ENCODE data around the gene CD86.

The CD86 gene

GRCh38 chr3:122092460-122093165, 37.5 kb downstream of the CD86 start:
- peak; percentile 13 for DNase-seq (ENCODE audit: low read depth)

DNA sequence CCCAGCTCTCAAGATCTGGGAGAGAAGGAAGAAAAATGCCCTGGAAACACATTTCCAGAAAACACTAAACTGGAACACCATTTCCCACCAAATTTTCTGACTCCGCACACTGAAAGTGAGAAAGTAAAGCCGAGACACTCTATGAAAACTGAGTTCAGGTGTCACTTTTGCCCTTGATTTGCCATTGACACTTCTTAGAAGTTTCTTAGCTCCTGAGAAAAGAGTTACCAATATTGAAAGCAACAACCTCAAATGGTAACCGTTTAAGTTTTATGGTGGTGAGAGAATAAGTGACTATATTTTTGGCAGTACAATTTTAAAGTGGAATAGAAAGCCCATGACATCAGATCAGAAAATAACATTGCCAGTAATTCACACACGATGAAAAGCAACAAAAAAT, 39.0 kb downstream of the CD86 start:
- DNase-seq (ENCODE audit: low read depth), result no peak

- no peak for DNase-seq (ENCODE audit: low read depth)
Measured at GRCh38 chr3:122094693-122095092, 39.5 kb downstream of the CD86 start.

- no peak for DNase-seq (ENCODE audit: low read depth)
Measured at GRCh38 chr3:122097141-122097540, 42.0 kb downstream of the CD86 start.

DNA sequence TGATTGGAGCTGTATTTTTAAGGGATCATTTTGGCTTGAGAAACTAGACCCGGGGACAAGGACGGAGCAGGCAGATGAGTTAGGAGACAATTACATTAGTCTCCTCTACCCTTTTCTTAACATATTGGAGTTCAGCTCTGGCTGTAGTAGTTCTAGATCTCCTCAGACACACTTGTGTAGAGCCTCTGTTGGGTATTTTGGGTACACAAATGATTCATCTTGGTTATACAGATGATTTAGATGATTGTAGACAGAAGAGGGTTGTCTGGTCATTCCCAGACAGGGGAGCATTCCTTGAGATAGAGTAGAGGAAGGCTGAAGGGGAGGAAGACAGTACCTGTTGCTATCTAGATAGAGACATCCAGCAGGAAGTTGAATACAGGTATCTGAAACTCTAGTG, 43.4 kb downstream of the CD86 start:
- DNase-seq (ENCODE audit: low read depth), result no peak

- DNase-seq (ENCODE audit: low read depth), result no peak
Measured at GRCh38 chr3:122099255-122099654, 44.1 kb downstream of the CD86 start.

GRCh38 chr3:122100083-122100482, 44.9 kb downstream of the CD86 start:
- DNase-seq (ENCODE audit: low read depth), result no peak

DNA sequence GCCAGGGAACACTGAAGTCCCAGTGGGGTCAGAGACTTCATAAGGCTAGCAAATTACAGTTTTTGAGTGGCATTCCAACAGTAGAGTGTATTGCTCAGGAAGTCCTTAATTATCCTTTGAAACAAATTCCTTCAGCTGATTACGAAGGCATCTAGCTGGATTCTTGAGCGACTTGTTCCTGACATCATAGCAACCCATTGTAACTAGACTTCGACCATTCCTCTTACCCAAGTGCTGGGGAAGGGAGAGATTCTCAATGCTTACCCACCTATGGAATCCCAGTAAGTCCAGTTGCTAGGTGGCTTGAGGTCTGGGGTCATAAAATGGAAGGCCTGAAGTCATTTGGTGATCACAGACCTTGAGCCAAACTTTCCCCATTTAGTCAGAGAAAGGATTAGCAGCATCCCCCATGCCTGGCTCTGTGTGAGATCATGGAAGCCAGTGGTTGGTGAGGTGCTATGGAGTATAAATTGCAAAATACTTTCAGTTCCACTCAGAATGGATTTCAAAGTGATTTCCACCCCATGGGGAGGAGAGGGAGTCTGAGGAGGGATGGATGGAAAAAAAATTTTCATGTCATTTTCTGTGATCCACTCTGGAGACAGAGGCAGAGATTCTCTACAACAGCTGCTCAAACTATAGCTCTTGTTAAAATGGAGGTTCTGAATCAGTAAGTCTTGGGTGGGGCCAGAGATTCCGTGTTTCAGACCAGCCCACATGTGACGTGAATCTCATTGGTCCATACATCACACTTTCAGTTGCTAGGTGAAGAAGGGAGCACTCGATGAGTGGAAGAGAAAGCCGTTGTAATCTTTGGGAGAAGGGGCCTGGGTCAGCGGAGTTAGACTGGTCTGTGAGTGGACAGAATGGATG, 45.7 kb downstream of the CD86 start:
- no peak for DNase-seq (ENCODE audit: low read depth)

GRCh38 chr3:122101646-122102045, 46.5 kb downstream of the CD86 start:
- DNase-seq (ENCODE audit: low read depth), result no peak

DNA sequence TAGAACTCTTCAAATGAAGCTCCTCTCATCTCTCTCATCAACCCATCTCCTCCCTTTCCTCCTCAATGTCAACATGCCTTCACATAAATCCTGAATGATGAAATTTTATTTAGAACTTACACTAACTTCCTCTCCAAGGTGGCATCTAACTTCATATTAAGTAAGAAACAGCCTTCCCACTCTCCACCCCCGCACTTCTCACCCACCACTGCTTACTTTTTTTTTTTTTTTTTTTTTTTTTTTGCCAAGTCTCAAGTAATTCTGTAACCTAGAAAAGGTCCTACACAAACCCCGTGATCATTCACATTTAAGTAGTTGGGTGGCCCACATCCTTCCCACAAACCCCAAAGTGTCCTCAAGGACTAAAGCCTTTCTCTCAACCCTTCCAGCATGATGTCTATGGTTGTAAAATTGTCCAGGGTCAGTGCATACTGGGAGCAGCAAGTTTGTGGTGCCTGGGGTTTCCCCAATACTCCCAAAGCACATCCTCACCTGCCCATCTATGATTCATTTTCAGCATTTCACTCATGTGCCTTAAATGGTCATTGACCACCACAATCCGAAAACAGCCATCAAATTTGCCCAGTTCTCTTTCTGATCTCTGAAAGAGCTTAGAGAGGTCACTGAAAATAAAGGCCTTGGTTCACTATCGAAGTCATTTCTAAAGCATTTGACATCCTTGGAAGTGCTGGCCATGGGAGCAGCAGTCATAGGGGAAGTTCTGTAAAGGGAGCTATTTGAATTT, 47.2 kb downstream of the CD86 start:
- no peak for DNase-seq (ENCODE audit: low read depth)

- DNase-seq (ENCODE audit: low read depth), result no peak
Measured at GRCh38 chr3:122103821-122104514, 48.8 kb downstream of the CD86 start.

DNA sequence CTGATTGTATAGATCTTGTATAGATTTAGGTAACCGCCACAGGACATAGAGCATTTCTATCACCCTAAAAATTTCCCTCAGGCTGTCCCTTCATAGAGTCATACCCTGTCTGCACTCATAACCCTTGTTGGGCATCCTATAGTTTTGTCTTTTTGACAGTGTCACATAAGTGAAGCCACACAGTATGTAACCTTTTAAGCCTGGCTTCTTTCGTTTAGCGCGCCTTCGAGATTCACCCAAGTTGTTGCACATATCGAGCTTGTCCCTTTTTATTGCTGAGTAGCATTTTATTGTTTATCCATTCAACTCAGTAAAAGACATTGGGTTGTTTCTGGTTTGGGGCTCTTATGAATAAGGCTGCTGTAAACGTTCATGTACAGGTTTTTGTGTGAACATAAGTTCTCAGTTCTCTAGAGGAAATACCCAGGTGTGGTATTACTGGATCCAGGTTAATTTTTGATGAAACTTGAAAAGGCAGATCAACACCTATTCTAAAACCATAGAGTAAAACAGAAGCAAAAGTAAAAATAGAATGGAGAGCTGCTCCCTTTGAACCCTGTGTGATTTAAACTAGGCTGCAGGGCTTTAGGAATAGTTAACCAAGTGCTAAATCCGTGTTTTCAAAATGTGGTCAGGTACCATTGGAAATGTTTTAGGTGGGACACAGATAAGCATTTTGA, 49.5 kb downstream of the CD86 start:
- no peak for DNase-seq (ENCODE audit: low read depth)

DNA sequence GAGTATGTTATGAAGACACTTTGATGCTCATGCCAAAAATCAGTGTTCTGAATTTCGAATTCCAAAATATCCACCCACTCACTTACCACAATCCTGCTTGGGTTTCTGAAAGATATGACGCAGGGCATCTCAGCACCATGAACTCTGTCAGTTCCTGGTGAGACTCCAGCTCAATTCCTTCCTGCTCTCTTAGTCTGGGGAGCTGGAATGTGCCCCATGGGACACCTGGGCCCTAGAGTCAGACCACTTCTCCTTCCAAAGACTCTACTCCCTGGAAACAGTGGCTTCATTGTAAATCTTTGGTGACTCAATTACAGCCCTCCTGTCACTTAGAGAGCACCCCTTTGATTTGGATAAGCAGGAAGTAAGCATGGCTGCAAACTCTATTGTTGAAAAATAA, 50.5 kb downstream of the CD86 start:
- DNase-seq (ENCODE audit: low read depth), result no peak

GRCh38 chr3:122107171-122107570, 52.0 kb downstream of the CD86 start:
- no peak for DNase-seq (ENCODE audit: low read depth)

DNA sequence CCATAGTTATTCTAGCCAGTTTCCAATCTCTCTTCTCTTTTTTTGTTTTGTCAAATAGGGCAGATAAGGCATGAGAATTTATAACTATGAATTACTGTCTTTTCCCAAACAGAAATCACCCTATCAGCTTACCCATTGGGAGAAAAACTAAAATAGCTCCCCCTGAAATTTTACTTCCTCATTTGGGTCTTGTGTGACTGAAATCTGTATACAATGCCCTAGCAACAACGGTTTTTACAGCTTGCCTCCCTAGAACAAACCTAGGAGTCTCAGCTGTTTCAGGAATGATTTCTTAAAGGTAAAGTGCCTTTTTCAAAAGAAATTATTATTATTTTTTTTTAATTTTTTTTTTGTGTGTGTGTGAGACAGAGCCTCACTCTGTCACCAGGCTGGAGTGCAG, 56.8 kb downstream of the CD86 start:
- DNase-seq (ENCODE audit: low read depth), result no peak

DNA sequence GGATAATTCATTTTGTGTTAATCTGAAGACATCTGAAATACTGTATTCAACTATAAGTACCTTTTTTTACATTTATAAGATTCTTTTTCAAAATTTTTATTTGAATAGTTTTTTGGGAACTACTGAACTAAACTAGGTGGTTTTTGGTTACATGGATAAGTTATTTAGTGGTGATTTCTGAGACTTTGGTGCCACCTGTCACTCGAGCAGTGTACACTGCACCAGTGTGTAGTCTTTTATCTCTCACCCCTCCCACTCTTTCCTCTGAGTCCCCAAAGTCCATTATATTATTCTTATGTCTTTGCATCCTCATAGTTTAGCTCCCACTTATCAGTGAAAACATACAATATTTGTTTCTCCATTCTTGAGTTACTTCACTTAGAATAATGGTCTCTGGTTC, 57.6 kb downstream of the CD86 start:
- DNase-seq (ENCODE audit: low read depth), result no peak

- no peak for DNase-seq (ENCODE audit: low read depth)
Measured at GRCh38 chr3:122123850-122124249, 68.7 kb downstream of the CD86 start.

GRCh38 chr3:122132949-122133540, 77.9 kb downstream of the CD86 start:
- DNase-seq (ENCODE audit: low read depth), result no peak

GRCh38 chr3:122146466-122146865, 91.3 kb downstream of the CD86 start:
- DNase-seq (ENCODE audit: low read depth), result no peak

DNA sequence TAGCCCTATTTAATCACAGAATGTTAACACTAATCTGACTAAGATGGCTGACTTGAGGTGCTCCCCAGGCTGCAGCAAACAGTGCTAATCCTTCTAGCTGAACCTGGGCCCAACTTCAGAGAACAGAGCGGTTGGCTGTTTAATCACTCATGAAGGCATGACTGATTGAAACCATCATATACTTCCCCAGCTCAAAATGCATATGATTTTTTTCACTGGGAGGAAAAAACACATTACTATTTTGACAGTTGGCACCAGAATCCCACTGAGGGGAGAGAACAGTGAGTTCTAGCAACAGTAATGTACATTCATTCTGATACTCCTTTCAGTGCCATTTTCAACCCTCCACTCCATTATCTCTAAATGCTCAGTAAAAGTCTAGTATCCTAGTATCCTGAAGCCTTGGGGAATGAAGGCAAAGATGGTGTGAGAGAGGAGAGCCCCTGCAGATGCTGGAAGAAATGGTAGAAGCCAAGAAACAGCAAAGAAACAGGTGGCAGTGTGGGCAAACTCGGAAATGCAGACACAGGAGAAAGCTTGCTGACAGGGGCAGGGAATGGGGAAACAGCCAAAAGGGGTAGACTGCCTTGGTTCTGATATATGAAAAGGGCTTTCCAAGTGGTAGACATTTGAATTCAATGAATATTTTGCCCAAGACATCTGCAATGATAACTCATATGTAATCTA, 93.9 kb downstream of the CD86 start:
- no peak for DNase-seq (ENCODE audit: low read depth)

DNA sequence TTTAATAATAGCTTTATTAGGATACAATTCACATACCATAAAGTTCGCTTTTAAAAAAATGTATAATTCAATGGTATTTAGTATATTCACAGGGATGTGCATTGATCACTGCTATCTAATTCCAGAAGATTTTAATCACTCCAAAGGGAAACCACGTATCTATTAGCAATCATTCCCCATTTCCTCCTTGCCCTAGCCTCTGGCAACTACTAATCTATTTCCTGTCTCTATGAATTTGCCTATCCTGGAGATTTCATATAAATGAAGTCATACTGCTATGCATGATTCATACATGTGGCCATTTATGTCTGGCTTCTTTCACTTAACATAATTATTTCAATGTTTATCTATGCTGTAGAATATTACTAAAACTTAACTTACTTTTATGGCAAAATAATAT, 96.3 kb downstream of the CD86 start:
- DNase-seq (ENCODE audit: low read depth), result no peak
